OCI-LY3 (cell line): ENCODE measurements around the gene TUBA1C.
A peak's percentile ranks its signal among the peaks of the same experiment; 100 is the strongest.
"Not testable (repeated sequence)": the region's sequence is repeated elsewhere in the genome, so short reads cannot be mapped to it uniquely, and the experiment has no call there.

Experiments
- H2AFZ ChIP-seq: fragments of 200-600, 300-600 bp; shearing (Covaris generic); 2 replicates; pipeline ENCODE4 v1.6.0; 2014; ENCODE audit warnings: antibody characterized with exemption, low read depth, low read length
- H3K27ac ChIP-seq: fragments of 200-600, 300-600 bp; sonication (generic); 2 replicates; pipeline ENCODE4 v1.5.1; 2014; ENCODE audit warnings: mild to moderate bottlenecking, low read length, moderate library complexity, mixed read lengths
- H3K27me3 ChIP-seq: fragments of 200-600, 300-600 bp; sonication (generic); 2 replicates; pipeline ENCODE4 v1.6.1; 2014; ENCODE audit warnings: low read depth, low read length, mixed read lengths
- H3K36me3 ChIP-seq: fragments of 200-600, 300-600 bp; sonication (generic); replicated peaks from 2 replicates; pipeline ENCODE3; 2014; ENCODE audit warnings: low read depth, low read length, mixed read lengths
- H3K4me1 ChIP-seq: fragments of 300-600, 200-600 bp; sonication (generic); 2 replicates; pipeline ENCODE4 v1.6.1; 2014; ENCODE audit warnings: low read length, mixed read lengths
- H3K4me2 ChIP-seq: fragments of 200-600, 300-600 bp; sonication (generic); 2 replicates; pipeline ENCODE4 v1.6.1; 2014; ENCODE audit warnings: low read length, mixed read lengths
- H3K4me3 ChIP-seq: fragments of 300-600, 200-600 bp; sonication (generic); 2 replicates; pipeline ENCODE4 v1.5.1; 2014; ENCODE audit warnings: antibody characterized with exemption, mild to moderate bottlenecking, low read length, moderate library complexity
- H3K79me2 ChIP-seq: fragments of 300-600, 200-600 bp; shearing (Covaris generic); 2 replicates; pipeline ENCODE4 v1.6.1; 2014; ENCODE audit warnings: mild to moderate bottlenecking, low read length, mixed read lengths
- H3K9ac ChIP-seq: fragments of 300-600, 200-600 bp; shearing (Covaris generic); 2 replicates; pipeline ENCODE4 v1.6.0; 2014; ENCODE audit warnings: mild to moderate bottlenecking, low read length, moderate library complexity
- H3K9me3 ChIP-seq: fragments of 200-600, 300-600 bp; shearing (Covaris generic); 2 replicates; pipeline ENCODE4 v1.6.1; 2014; ENCODE audit warnings: low read length, mixed read lengths; ENCODE audit not compliant: insufficient read depth
- H4K20me1 ChIP-seq: fragments of 200-600, 300-600 bp; sonication (generic); 2 replicates; pipeline ENCODE4 v1.6.1; 2016; ENCODE audit warnings: low read length, mixed read lengths; ENCODE audit not compliant: insufficient read depth
- CTCF ChIP-seq: fragments of 200-600, 300-600 bp; sonication (generic); IDR thresholded peaks from 2 replicates; pipeline ENCODE4 v1.5.1; 2014; ENCODE audit warnings: antibody characterized with exemption, low read length, low read depth
- EZH2phosphoT487 ChIP-seq: fragments of 200-600 bp; shearing (Covaris generic); IDR thresholded peaks from 2 replicates; pipeline ENCODE4 v1.6.1; 2018; ENCODE audit warnings: antibody characterized with exemption, mixed run types, low read depth

Gene TUBA1C

GRCh38 chr12:49314811-49315210 is 49.9 kb downstream of the TUBA1C start:
- H3K79me2 ChIP-seq = no peaks in the 10 kb centered on the region
- H3K9ac ChIP-seq = no peak overlapping the region
- no peaks in the 10 kb centered on the region for H3K36me3 ChIP-seq
- H3K27me3 ChIP-seq = no peaks in the 10 kb centered on the region
- TF ChIP-seq CTCF = no peak
- no peak for TF ChIP-seq EZH2phosphoT487
- no peak overlapping the region for H3K27ac ChIP-seq
- no peaks in the 10 kb centered on the region for H4K20me1 ChIP-seq
- no peak overlapping the region for H2AFZ ChIP-seq
- H3K4me3 ChIP-seq = no peak overlapping the region
- H3K4me1 ChIP-seq = no peaks in the 10 kb centered on the region
- H3K9me3 ChIP-seq = no peaks in the 10 kb centered on the region
- H3K4me2 ChIP-seq = no peak overlapping the region

GRCh38 chr12:49317118-49317517 is 52.2 kb downstream of the TUBA1C start:
- not testable (repeated sequence) for H3K79me2 ChIP-seq, H3K9me3 ChIP-seq, H3K27me3 ChIP-seq, H4K20me1 ChIP-seq, H3K9ac ChIP-seq, H3K4me1 ChIP-seq, H2AFZ ChIP-seq, H3K4me2 ChIP-seq, H3K36me3 ChIP-seq, H3K4me3 ChIP-seq, H3K27ac ChIP-seq

GRCh38 chr12:49320411-49321103 is 55.7 kb downstream of the TUBA1C start:
- not testable (repeated sequence) for H3K27me3 ChIP-seq, H3K27ac ChIP-seq, H3K9ac ChIP-seq, H3K9me3 ChIP-seq, H3K4me3 ChIP-seq, H3K36me3 ChIP-seq, H3K4me2 ChIP-seq, H4K20me1 ChIP-seq, H2AFZ ChIP-seq
- Histone ChIP-seq H3K79me2 (peaks cover 11% of the 10 kb centered on the region), H3K4me1 (peaks cover 11% of the 10 kb centered on the region)

GRCh38 chr12:49322367-49322707 is 57.5 kb downstream of the TUBA1C start:
- H4K20me1 ChIP-seq = no peaks in the 10 kb centered on the region
- peaks cover 11% of the 10 kb centered on the region for H3K4me1 ChIP-seq
- H2AFZ ChIP-seq = peak overlapping the region; percentile 64; the same call in 1 of the 2 replicates
- H3K79me2 ChIP-seq = peaks cover 11% of the 10 kb centered on the region
- H3K4me3 ChIP-seq = peak overlapping the region; percentile 96
- H3K9me3 ChIP-seq = no peaks in the 10 kb centered on the region
- H3K27me3 ChIP-seq = no peaks in the 10 kb centered on the region
- H3K4me2 ChIP-seq = peak overlapping the region; percentile 92
- peaks cover 21% of the 10 kb centered on the region for H3K36me3 ChIP-seq
- peak overlapping the region; percentile 70 for H3K9ac ChIP-seq
- peak overlapping the region; percentile 39; the same call in 1 of the 2 replicates for H3K27ac ChIP-seq
- TF ChIP-seq CTCF = no peak
- TF ChIP-seq EZH2phosphoT487 = no peak

- no peaks in the 10 kb centered on the region for H3K9me3 ChIP-seq
- peak within 1 kb of the TSS; percentile 54 for H3K27ac ChIP-seq
- peak within 1 kb of the TSS; percentile 93; the same call in 1 of the 2 replicates for H2AFZ ChIP-seq
- peak within 1 kb of the TSS; percentile 96 for H3K4me3 ChIP-seq
- no peak for TF ChIP-seq EZH2phosphoT487
- no peak for TF ChIP-seq CTCF
- H3K4me1 ChIP-seq = peaks cover 11% of the 10 kb centered on the region
- peak within 1 kb of the TSS; percentile 92 for H3K4me2 ChIP-seq
- H3K27me3 ChIP-seq = no peaks in the 10 kb centered on the region
- peak within 1 kb of the TSS; percentile 92 for H3K9ac ChIP-seq
- H3K36me3 ChIP-seq = peaks cover 22% of the 10 kb centered on the region
- H3K79me2 ChIP-seq = peaks cover 11% of the 10 kb centered on the region
- no peaks in the 10 kb centered on the region for H4K20me1 ChIP-seq
These were observed 58.0 kb downstream of the TUBA1C start, which contains the start of gene TROAP for GRCh38 chr12:49322708-49323523. Gene TROAP, plus strand, starts transcription at chr12:49323255. Its CDS starts 354 bp downstream, at chr12:49323609.
